Upper lobe of left lung (tissue), 4 donors: Measurements from ENCODE around the gene NR1I2.

ENCODE experiments used
- EP300 ChIP-seq, 4 donors: sonication (generic); formaldehyde crosslinking; IDR thresholded peaks; one replicate each; pipeline ENCODE4 v1.5.1; 2017; ENCODE audit warnings: antibody characterized with exemption in 4 of 4, control low read depth in 2 of 4
- POLR2A ChIP-seq, 4 donors: fragments of 450-650 bp; IDR thresholded peaks; one replicate each; pipeline ENCODE4 v1.5.1; 2016 to 2017; ENCODE audit warnings: antibody characterized with exemption in 4 of 4, mild to moderate bottlenecking in 2 of 4

- TF ChIP-seq EP300 (IDR thresholded peaks at IDR 0.05), result no peak
- no peak for TF ChIP-seq POLR2A (IDR thresholded peaks at IDR 0.05)
Observed at GRCh38 chr3:119782460-119782859, 559 bp downstream of the NR1I2 start.
